GM21528 (cell line): ENCODE measurements around the gene HIPK4.
"Not testable (repeated sequence)": the region's sequence is repeated elsewhere in the genome, so short reads cannot be mapped to it uniquely, and the experiment has no call there.

Experiments
- ATAC-seq: cut with Tn5 transposase; IDR thresholded peaks from one replicate; pipeline ENCODE4 v1.9.1; 2021; ENCODE audit warnings: mild to moderate bottlenecking, moderate library complexity; ENCODE audit not compliant: unreplicated experiment, low FRiP score

The HIPK4 gene

GRCh38 chr19:40390084-40390742 is at the start of gene HIPK4:
Gene HIPK4 (minus strand): TSS chr19:40390181. CDS start chr19:40389902, 279 bp downstream.
- ATAC-seq: no peak

- ATAC-seq: no peak
These were observed 48.3 kb upstream of the HIPK4 start for GRCh38 chr19:40438284-40438683.

GRCh38 chr19:40433391-40434216 is 43.6 kb upstream of the HIPK4 start:
- ATAC-seq: no peak

GRCh38 chr19:40432760-40433159 is 42.8 kb upstream of the HIPK4 start:
- not testable (repeated sequence) for ATAC-seq

- ATAC-seq: no peak
These were observed 41.7 kb upstream of the HIPK4 start for GRCh38 chr19:40431698-40432097.

GRCh38 chr19:40430242-40430641 is 40.3 kb upstream of the HIPK4 start:
- ATAC-seq: not testable (repeated sequence)

GRCh38 chr19:40428197-40428596 is 38.2 kb upstream of the HIPK4 start:
- ATAC-seq: not testable (repeated sequence)

- ATAC-seq: peak; percentile 79
These were observed 35.7 kb upstream of the HIPK4 start, which contains the start of gene SERTAD1 for GRCh38 chr19:40425450-40426287. Gene SERTAD1 (minus strand): TSS chr19:40425992. CDS start chr19:40423546, 2,446 bp downstream.

GRCh38 chr19:40424637-40425449 is 34.9 kb upstream of the HIPK4 start:
- ATAC-seq: no peak

GRCh38 chr19:40423938-40424337 is 34.0 kb upstream of the HIPK4 start:
- no peak for ATAC-seq

GRCh38 chr19:40422748-40423566 is 33.0 kb upstream of the HIPK4 start:
- ATAC-seq: no peak

- ATAC-seq: no peak
These were observed 32.2 kb upstream of the HIPK4 start for GRCh38 chr19:40421993-40422747.

- ATAC-seq: peak; percentile 31
These were observed 31.1 kb upstream of the HIPK4 start for GRCh38 chr19:40420766-40421765.

- no peak for ATAC-seq
These were observed 30.4 kb upstream of the HIPK4 start for GRCh38 chr19:40420451-40420765.

- ATAC-seq: no peak
These were observed 29.8 kb upstream of the HIPK4 start for GRCh38 chr19:40419780-40420179.

- ATAC-seq: no peak
These were observed 29.2 kb upstream of the HIPK4 start for GRCh38 chr19:40419066-40419612.

- ATAC-seq: no peak
These were observed 28.1 kb upstream of the HIPK4 start for GRCh38 chr19:40418040-40418439.
